ENCODE data around the gene DDX59. TPM values are rescaled to one million over a fixed set of nuclear protein-coding genes. Genes with fewer than 3 reads are reported as not detected.
A peak's percentile ranks its signal among the peaks of the same experiment; 100 is the strongest.

DDX59 gene
- total RNA-seq, 1 experiment from 2014 or later, result 16.0 TPM

DNA sequence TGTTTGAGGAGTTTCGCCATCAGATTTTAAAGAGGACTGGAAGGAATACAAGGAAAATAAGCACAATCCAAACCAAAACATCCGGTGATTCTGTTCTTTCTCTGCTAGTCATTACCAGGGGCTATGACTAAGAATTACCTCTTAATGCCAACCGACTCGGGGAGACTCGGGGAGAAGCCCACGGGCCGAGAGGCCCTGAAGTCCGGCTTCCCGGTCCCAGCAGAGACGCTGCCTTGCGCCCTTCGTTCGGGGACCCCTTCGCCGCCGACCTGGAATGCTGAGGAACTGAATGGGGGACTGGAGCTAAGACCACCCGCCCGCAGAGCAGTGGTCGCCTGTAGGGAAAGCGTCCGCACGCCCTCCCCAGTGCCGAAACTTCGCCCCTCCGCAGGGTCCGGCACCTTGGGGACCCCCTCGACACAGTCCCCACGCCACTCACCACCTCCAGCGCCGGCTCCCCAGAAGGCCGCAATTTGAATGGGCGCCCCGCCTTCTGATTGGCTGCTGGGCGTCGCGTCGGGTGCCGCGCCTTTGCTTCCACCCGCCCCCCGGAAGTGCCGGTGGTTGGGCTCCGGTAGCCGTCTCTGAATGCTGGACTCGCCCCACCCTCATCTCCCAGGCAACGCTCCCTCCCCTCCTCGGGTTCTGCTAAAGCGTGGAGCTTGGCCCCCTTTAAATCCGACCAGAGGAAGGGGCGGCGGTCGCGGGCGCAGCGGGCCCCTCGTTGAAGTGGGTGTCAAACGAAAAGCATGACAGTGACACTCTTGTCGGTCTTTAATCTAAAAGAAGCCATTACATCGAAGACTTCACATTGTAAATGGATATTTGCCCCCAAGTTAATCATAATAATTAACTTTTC is 49.2 kb downstream of the DDX59 start, which contains the start of gene KIF14 (continued):
- TF ChIP-seq, protein P1, sequence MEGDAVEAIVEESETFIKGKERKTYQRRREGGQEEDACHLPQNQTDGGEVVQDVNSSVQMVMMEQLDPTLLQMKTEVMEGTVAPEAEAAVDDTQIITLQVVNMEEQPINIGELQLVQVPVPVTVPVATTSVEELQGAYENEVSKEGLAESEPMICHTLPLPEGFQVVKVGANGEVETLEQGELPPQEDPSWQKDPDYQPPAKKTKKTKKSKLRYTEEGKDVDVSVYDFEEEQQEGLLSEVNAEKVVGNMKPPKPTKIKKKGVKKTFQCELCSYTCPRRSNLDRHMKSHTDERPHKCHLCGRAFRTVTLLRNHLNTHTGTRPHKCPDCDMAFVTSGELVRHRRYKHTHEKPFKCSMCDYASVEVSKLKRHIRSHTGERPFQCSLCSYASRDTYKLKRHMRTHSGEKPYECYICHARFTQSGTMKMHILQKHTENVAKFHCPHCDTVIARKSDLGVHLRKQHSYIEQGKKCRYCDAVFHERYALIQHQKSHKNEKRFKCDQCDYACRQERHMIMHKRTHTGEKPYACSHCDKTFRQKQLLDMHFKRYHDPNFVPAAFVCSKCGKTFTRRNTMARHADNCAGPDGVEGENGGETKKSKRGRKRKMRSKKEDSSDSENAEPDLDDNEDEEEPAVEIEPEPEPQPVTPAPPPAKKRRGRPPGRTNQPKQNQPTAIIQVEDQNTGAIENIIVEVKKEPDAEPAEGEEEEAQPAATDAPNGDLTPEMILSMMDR (IDR thresholded peaks at IDR 0.05 in 2 of 3, conservative IDR thresholded peaks at IDR 0.05 in 1 of 3; ENCODE audit: borderline replicate concordance in 1 of 3, insufficient read depth in 1 of 3, low read depth in 2 of 3, low read length in 2 of 3), result no peak

DNA sequence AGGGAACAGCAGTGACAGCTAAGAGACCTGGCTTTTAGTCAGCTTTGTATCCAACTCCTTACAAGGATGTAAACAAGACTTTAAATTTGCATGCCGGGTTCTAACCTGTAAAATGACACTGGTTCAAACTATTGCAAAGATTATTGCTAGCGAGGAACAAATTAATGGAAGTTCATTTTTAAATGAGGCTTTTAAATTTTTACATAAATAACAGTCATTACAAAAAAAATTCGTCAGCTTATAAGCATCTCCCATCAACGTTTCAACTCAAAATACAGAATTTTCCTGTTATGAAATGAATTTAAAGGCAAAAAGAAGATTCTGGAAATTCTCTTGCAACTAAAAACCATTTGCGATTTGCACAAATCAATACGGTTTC is 49.8 kb downstream of the DDX59 start:
- H3K4me2 ChIP-seq (ENCODE audit: low read length), result peak overlapping the region; percentile 98
- peaks cover 18 to 21% of the 10 kb centered on the region in 2 experiments; a peak in 3 of 4 replicates for H3K36me3 ChIP-seq (ENCODE audit: control insufficient read depth in 1 of 2, insufficient read depth in 2 of 2, low read length in 2 of 2)
- H3K27me3 ChIP-seq (ENCODE audit: insufficient read depth, low read length), result no peaks in the 10 kb centered on the region
- ATAC-seq, result no peak
- peak overlapping the region; percentile 94 for H3K4me3 ChIP-seq (replicated peaks in 1 of 2; ENCODE audit: low read depth in 1 of 2, low read length in 2 of 2)
- ChIA-PET RAD21 (ENCODE audit: low non-redundant PET in 1 of 2, low total read pairs in 2 of 2, uncharacterized antibody in 2 of 2, unreplicated experiment in 2 of 2) (no interaction called here), POLR2A (no interaction called here), CTCF (no interaction called here)
- H3K27ac ChIP-seq (ENCODE audit: low read depth, low read length), result peak overlapping the region; percentile 60; the same call in 1 of the 2 replicates
- H3K9ac ChIP-seq (ENCODE audit: low read length), result peak overlapping the region; percentile 95
- no peaks in the 10 kb centered on the region for H3K9me2 ChIP-seq (ENCODE audit: insufficient read depth)
- no peaks in the 10 kb centered on the region for H4K20me1 ChIP-seq (ENCODE audit: insufficient read depth)
- no peak for DNase-seq (ENCODE audit: low read depth, low spot score)
- H3K79me2 ChIP-seq (ENCODE audit: insufficient read depth, low read length), result peaks cover 15% of the 10 kb centered on the region
- peak overlapping the region; percentile 19 for H2AFZ ChIP-seq (ENCODE audit: low read depth, low read length, poor library complexity, severe bottlenecking)
- BruUV-seq (replicated peaks), result TSS peak; percentile 61
- no peaks in the 10 kb centered on the region for H3K9me3 ChIP-seq (ENCODE audit: control insufficient read depth in 1 of 2, insufficient read depth in 1 of 2, low read depth in 1 of 2, low read length in 2 of 2)
- intact Hi-C loops (cut with micrococcal nuclease), result loop anchor here (2.0 to 5.0 kb wide), 2 partner anchors 117 to 423 kb away; partner anchors contain the start of gene CAMSAP2
- H3K4me1 ChIP-seq (ENCODE audit: control insufficient read depth in 1 of 2, insufficient read depth in 2 of 2, low read length in 2 of 2), result peaks cover 0 to 12% of the 10 kb centered on the region in 2 experiments; a peak in 3 of 4 replicates
- TF ChIP-seq EZH2 (IDR thresholded peaks at IDR 0.05) (no peak), EZH2phosphoT487 (IDR thresholded peaks at IDR 0.05; ENCODE audit: borderline replicate concordance) (no peak), JUND (IDR thresholded peaks at IDR 0.05) (no peak), CBX3 (IDR thresholded peaks at IDR 0.05; ENCODE audit: low read depth) (no peak), ZNF274 (IDR thresholded peaks at IDR 0.05; ENCODE audit: low read depth, low read length) (no peak), POLR2AphosphoS5 (IDR thresholded peaks at IDR 0.05; ENCODE audit: low read depth, low read length) (no peak), ELF1 (IDR thresholded peaks at IDR 0.05; ENCODE audit: borderline replicate concordance, low read depth) (no peak), POLR2A (IDR thresholded peaks at IDR 0.05; ENCODE audit: borderline replicate concordance, extremely low read depth, insufficient read depth, insufficient read length) (no peak), EGR1 (IDR thresholded peaks at IDR 0.05; ENCODE audit: low read depth) (no peak), CEBPB (IDR thresholded peaks at IDR 0.05; ENCODE audit: low read depth) (no peak), RAD21 (IDR thresholded peaks at IDR 0.05; ENCODE audit: low read depth) (no peak), YY1 (IDR thresholded peaks at IDR 0.05; ENCODE audit: extremely low read depth, insufficient replicate concordance, low read depth, low read length) (no peak), SP1 (IDR thresholded peaks at IDR 0.05; ENCODE audit: low read depth) (no peak), FOSL1 (IDR thresholded peaks at IDR 0.05; ENCODE audit: low read depth) (no peak)
- TF ChIP-seq, protein P2, sequence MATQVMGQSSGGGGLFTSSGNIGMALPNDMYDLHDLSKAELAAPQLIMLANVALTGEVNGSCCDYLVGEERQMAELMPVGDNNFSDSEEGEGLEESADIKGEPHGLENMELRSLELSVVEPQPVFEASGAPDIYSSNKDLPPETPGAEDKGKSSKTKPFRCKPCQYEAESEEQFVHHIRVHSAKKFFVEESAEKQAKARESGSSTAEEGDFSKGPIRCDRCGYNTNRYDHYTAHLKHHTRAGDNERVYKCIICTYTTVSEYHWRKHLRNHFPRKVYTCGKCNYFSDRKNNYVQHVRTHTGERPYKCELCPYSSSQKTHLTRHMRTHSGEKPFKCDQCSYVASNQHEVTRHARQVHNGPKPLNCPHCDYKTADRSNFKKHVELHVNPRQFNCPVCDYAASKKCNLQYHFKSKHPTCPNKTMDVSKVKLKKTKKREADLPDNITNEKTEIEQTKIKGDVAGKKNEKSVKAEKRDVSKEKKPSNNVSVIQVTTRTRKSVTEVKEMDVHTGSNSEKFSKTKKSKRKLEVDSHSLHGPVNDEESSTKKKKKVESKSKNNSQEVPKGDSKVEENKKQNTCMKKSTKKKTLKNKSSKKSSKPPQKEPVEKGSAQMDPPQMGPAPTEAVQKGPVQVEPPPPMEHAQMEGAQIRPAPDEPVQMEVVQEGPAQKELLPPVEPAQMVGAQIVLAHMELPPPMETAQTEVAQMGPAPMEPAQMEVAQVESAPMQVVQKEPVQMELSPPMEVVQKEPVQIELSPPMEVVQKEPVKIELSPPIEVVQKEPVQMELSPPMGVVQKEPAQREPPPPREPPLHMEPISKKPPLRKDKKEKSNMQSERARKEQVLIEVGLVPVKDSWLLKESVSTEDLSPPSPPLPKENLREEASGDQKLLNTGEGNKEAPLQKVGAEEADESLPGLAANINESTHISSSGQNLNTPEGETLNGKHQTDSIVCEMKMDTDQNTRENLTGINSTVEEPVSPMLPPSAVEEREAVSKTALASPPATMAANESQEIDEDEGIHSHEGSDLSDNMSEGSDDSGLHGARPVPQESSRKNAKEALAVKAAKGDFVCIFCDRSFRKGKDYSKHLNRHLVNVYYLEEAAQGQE (IDR thresholded peaks at IDR 0.05; ENCODE audit: low read depth), result no peak
- TF ChIP-seq, protein P1 (IDR thresholded peaks at IDR 0.05 in 2 of 3, conservative IDR thresholded peaks at IDR 0.05 in 1 of 3; ENCODE audit: borderline replicate concordance in 1 of 3, insufficient read depth in 1 of 3, low read depth in 2 of 3, low read length in 2 of 3), result no peak
